IMR-90 (cell line): ENCODE data around the gene ARHGEF10L. TPM values are rescaled to one million over a fixed set of nuclear protein-coding genes. Genes with fewer than 3 reads are reported as not detected.

Experiments
- ATAC-seq: fragments of 200-7000 bp; cut with Tn5 transposase; 2 replicates; pipeline ENCODE4 v1.9.1; 2020; ENCODE audit warnings: low read depth, mild to moderate bottlenecking, moderate library complexity
- BruUV-seq: library from RNA; stranded (reverse); fragments of 400-500 nt; replicated peaks from 2 replicates; lab custom pipeline; 2021; lab: Mats Ljungman, UMichigan
- CTCF ChIA-PET: fragments of 300-600 bp; formaldehyde crosslinking; extraction: SDS; loops from one replicate; lab custom pipeline; 2021; ENCODE audit warnings: antibody characterized with exemption; lab: Yijun Ruan, JAX
- POLR2A ChIA-PET: fragments of 300-600 bp; sonication (Branson Sonifier 250); formaldehyde crosslinking; loops from one replicate; lab custom pipeline; 2022; ENCODE audit warnings: antibody characterized with exemption; ENCODE audit not compliant: unreplicated experiment; lab: Charles Lee
- DNase-seq: peaks from one replicate; pipeline ENCODE4 v3.0.0; 2013
- H2AFZ ChIP-seq: replicated peaks from 2 replicates; pipeline ENCODE3; 2013; ENCODE audit warnings: low read length, mild to moderate bottlenecking; ENCODE audit not compliant: poor library complexity
- H2AK5ac ChIP-seq: 2 replicates; pipeline ENCODE4 v1.6.1; 2013; ENCODE audit warnings: low read depth, low read length, inconsistent platforms
- H2AK9ac ChIP-seq: replicated peaks from 2 replicates; pipeline ENCODE3; 2013; ENCODE audit warnings: mild to moderate bottlenecking, low read depth, low read length, moderate library complexity; ENCODE audit not compliant: poor library complexity
- H2BK120ac ChIP-seq: 2 replicates; pipeline ENCODE4 v1.6.1; 2013; ENCODE audit warnings: low read depth, low read length, inconsistent platforms
- H2BK15ac ChIP-seq: 3 replicates; pipeline ENCODE4 v1.6.1; 2013; ENCODE audit warnings: low read depth, low read length, inconsistent platforms
- H2BK20ac ChIP-seq: 2 replicates; pipeline ENCODE4 v1.6.1; 2013; ENCODE audit warnings: low read depth, mild to moderate bottlenecking, inconsistent platforms, low read length, moderate library complexity
- H2BK5ac ChIP-seq: 2 replicates; pipeline ENCODE4 v1.6.1; 2013; ENCODE audit warnings: mild to moderate bottlenecking, low read depth, low read length, inconsistent platforms; ENCODE audit not compliant: poor library complexity, severe bottlenecking
- H3K14ac ChIP-seq: replicated peaks from 2 replicates; pipeline ENCODE4 v1.6.1; 2013; ENCODE audit warnings: low read depth, low read length, inconsistent platforms
- H3K18ac ChIP-seq: 2 replicates; pipeline ENCODE4 v1.6.1; 2013; ENCODE audit warnings: low read depth, low read length, control low read depth
- H3K23ac ChIP-seq: 2 replicates; pipeline ENCODE4 v1.6.1; 2013; ENCODE audit warnings: low read depth, low read length, inconsistent platforms
- H3K27ac ChIP-seq: 2 replicates; pipeline ENCODE4 v1.5.1; 2013; ENCODE audit warnings: mild to moderate bottlenecking, control low read depth, low read length; ENCODE audit not compliant: insufficient read depth
- H3K27me3 ChIP-seq: 2 replicates; pipeline ENCODE4 v1.6.1; 2013; ENCODE audit warnings: low read length; ENCODE audit not compliant: control insufficient read depth, insufficient read depth
- H3K36me3 ChIP-seq: 2 replicates; pipeline ENCODE4 v1.6.1; 2013; ENCODE audit warnings: low read length, mixed read lengths; ENCODE audit not compliant: control insufficient read depth, insufficient read depth
- H3K4ac ChIP-seq: 2 replicates; pipeline ENCODE4 v1.6.1; 2013; ENCODE audit warnings: low read depth, low read length, inconsistent platforms
- H3K4me1 ChIP-seq: 2 replicates; pipeline ENCODE4 v1.6.1; 2013; ENCODE audit warnings: low read length, mixed read lengths; ENCODE audit not compliant: control insufficient read depth, insufficient read depth
- H3K4me2 ChIP-seq: 2 replicates; pipeline ENCODE4 v1.6.1; 2013; ENCODE audit warnings: low read depth, mild to moderate bottlenecking, control low read depth, low read length, moderate library complexity
- H3K4me3 ChIP-seq: 2 replicates; pipeline ENCODE4 v1.5.1; 2013; ENCODE audit warnings: low read depth, mild to moderate bottlenecking, control low read depth, low read length, moderate library complexity; ENCODE audit not compliant: insufficient read depth
- H3K56ac ChIP-seq: 2 replicates; pipeline ENCODE4 v1.6.1; 2013; ENCODE audit warnings: low read length, inconsistent platforms; ENCODE audit not compliant: insufficient read depth; ENCODE audit errors: extremely low read depth
- H3K79me1 ChIP-seq, 2 experiments: 2 replicates each; pipeline ENCODE4 v1.6.1; 2013; ENCODE audit warnings: low read length in 2 of 2, inconsistent platforms in 1 of 2, low read depth in 1 of 2
- H3K9ac ChIP-seq: 2 replicates; pipeline ENCODE4 v1.6.1; 2013; ENCODE audit warnings: low read depth, low read length, control low read depth
- H3K9me1 ChIP-seq: 2 replicates; pipeline ENCODE4 v1.6.1; 2013; ENCODE audit warnings: low read length, inconsistent platforms; ENCODE audit not compliant: insufficient read depth
- H3K9me3 ChIP-seq: 2 replicates; pipeline ENCODE4 v1.6.1; 2013; ENCODE audit warnings: low read length; ENCODE audit not compliant: control insufficient read depth, insufficient read depth
- H4K20me1 ChIP-seq: 2 replicates; pipeline ENCODE4 v1.6.1; 2013; ENCODE audit warnings: low read length, inconsistent platforms; ENCODE audit not compliant: insufficient read depth
- H4K5ac ChIP-seq: 2 replicates; pipeline ENCODE4 v1.6.1; 2013; ENCODE audit warnings: mild to moderate bottlenecking, low read depth, low read length, control low read depth
- H4K8ac ChIP-seq, 2 experiments: 2 replicates each; pipeline ENCODE4 v1.6.1; 2013; ENCODE audit warnings: low read depth in 2 of 2, low read length in 2 of 2, control low read depth in 1 of 2, inconsistent platforms in 1 of 2
- H4K91ac ChIP-seq: 2 replicates; pipeline ENCODE4 v1.6.1; 2013; ENCODE audit warnings: low read depth, low read length, inconsistent platforms; ENCODE audit not compliant: insufficient read depth
- BHLHE40 ChIP-seq: fragments of 150-350 bp; IDR thresholded peaks from 2 replicates; pipeline ENCODE4 v1.6.1; 2016; ENCODE audit warnings: mild to moderate bottlenecking, low read depth, low read length
- CEBPB ChIP-seq: IDR thresholded peaks from 2 replicates; pipeline ENCODE4 v1.6.1; 2012; ENCODE audit warnings: low read depth, low read length, improper control_type of control experiment
- CHD1 ChIP-seq: IDR thresholded peaks from 2 replicates; pipeline ENCODE4 v1.6.1; 2012; ENCODE audit warnings: low read depth, low read length, improper control_type of control experiment
- CTCF ChIP-seq: conservative IDR thresholded peaks from 2 replicates; pipeline ENCODE4 v1.5.1; 2012; ENCODE audit warnings: mild to moderate bottlenecking, low read depth, low read length, improper control_type of control experiment
- ELK1 ChIP-seq: fragments of 150-350 bp; IDR thresholded peaks from 2 replicates; pipeline ENCODE4 v1.6.1; 2016; ENCODE audit warnings: low read depth, mild to moderate bottlenecking, low read length, moderate library complexity, borderline replicate concordance
- FOS ChIP-seq: fragments of 150-350 bp; IDR thresholded peaks from 2 replicates; pipeline ENCODE4 v1.6.1; 2016; ENCODE audit warnings: low read depth, low read length
- MAFK ChIP-seq: IDR thresholded peaks from 2 replicates; pipeline ENCODE4 v1.6.1; 2012; ENCODE audit warnings: low read depth, low read length, improper control_type of control experiment
- MAZ ChIP-seq: IDR thresholded peaks from 2 replicates; pipeline ENCODE4 v1.6.1; 2012; ENCODE audit warnings: low read depth, mild to moderate bottlenecking, low read length, improper control_type of control experiment, moderate library complexity, borderline replicate concordance
- MXI1 ChIP-seq: IDR thresholded peaks from 2 replicates; pipeline ENCODE4 v1.6.1; 2012; ENCODE audit warnings: low read depth, mild to moderate bottlenecking, low read length, moderate library complexity, borderline replicate concordance
- NFE2L2 ChIP-seq: fragments of 150-350 bp; IDR thresholded peaks from 2 replicates; pipeline ENCODE4 v1.6.1; 2016; ENCODE audit warnings: low read depth, mild to moderate bottlenecking, low read length
- POLR2A ChIP-seq: IDR thresholded peaks from 2 replicates; pipeline ENCODE4 v1.6.1; 2012; ENCODE audit warnings: mild to moderate bottlenecking, low read depth, low read length
- RAD21 ChIP-seq: IDR thresholded peaks from 2 replicates; pipeline ENCODE4 v1.6.1; 2012; ENCODE audit warnings: low read length, improper control_type of control experiment
- RCOR1 ChIP-seq: IDR thresholded peaks from 2 replicates; pipeline ENCODE4 v1.6.1; 2012; ENCODE audit warnings: mild to moderate bottlenecking, low read length, improper control_type of control experiment; ENCODE audit not compliant: insufficient replicate concordance
- RFX5 ChIP-seq: IDR thresholded peaks from 2 replicates; pipeline ENCODE4 v1.8.0; 2012; ENCODE audit warnings: low read depth, mild to moderate bottlenecking, low read length, moderate library complexity
- SMC3 ChIP-seq: fragments of 150-350 bp; IDR thresholded peaks from 2 replicates; pipeline ENCODE4 v1.6.1; 2016; ENCODE audit warnings: low read depth, mild to moderate bottlenecking, antibody characterized with exemption, low read length, moderate library complexity
- USF2 ChIP-seq: fragments of 150-350 bp; IDR thresholded peaks from 2 replicates; pipeline ENCODE4 v1.6.1; 2017; ENCODE audit warnings: mild to moderate bottlenecking, antibody characterized with exemption, low read length, low read depth
- WGBS, 2 experiments: methylation state at CpG; one replicate each; pipeline versions ENCODE4 v1.1.5 to v1.1.7; 2013; ENCODE audit warnings: missing lambda C conversion rate in 2 of 2; ENCODE audit not compliant: insufficient read length in 1 of 2; ENCODE audit errors: extremely low coverage in 2 of 2; 5-methylcytosine and 5-hydroxymethylcytosine counted together
- dilution Hi-C: fragments of 300-500 bp; cut with HindIII; formaldehyde crosslinking; loops from one replicate; pipeline ENCODE4 v1.14.3; 2018; ENCODE audit warnings: low sequenced_read_pairs; ENCODE audit not compliant: unreplicated experiment
- in situ Hi-C: fragments of 300-500 bp; cut with MboI; formaldehyde crosslinking; loops from 3 replicates; pipeline ENCODE4 v1.14.3; 2019; ENCODE audit warnings: low sequenced_read_pairs, inconsistent platforms, mixed read lengths
- intact Hi-C: fragments of 100-400 bp; cut with micrococcal nuclease; formaldehyde crosslinking; loops from 2 replicates; pipeline ENCODE4 v1.10.0; 2022
- polyA plus RNA-seq, 3 experiments: library from polyadenylated mRNA; depleted of rRNA; stranded (reverse); fragments of >200 nt; gene quantifications; 2 replicates each; pipeline ENCODE4 v1.2.3, GENCODE V29; 2012; ENCODE audit warnings: low replicate concordance in 1 of 3
- total RNA-seq: library from RNA; depleted of rRNA; stranded (reverse); fragments of >200 nt; gene quantifications from 2 replicates; pipeline ENCODE4 v1.2.3, GENCODE V29; 2012

Gene ARHGEF10L
- total and polyA plus RNA-seq, 2 of the 4 experiments (the other 2 are of a cell fraction) = 4.8 to 12.4 TPM

GRCh38 chr1:17667641-17668040, 128.1 kb downstream of the ARHGEF10L start:
- TF ChIP-seq USF2 (no peak), FOS (no peak), RCOR1 (no peak), MXI1 (no peak), CTCF (no peak), SMC3 (no peak), POLR2A (no peak), CHD1 (no peak), BHLHE40 (no peak), NFE2L2 (no peak), MAFK (no peak), CEBPB (no peak), RAD21 (no peak), RFX5 (no peak), MAZ (no peak), ELK1 (no peak)
- intact Hi-C loops (no loop called here), dilution Hi-C loops (no loop called here), in situ Hi-C loops (no loop called here)
- no peak overlapping the region for H2BK20ac ChIP-seq
- no peaks in the 10 kb centered on the region for H3K9me3 ChIP-seq
- H2AK9ac ChIP-seq = no peak overlapping the region
- H3K56ac ChIP-seq = no peak overlapping the region
- no peak overlapping the region for H4K5ac ChIP-seq
- H2BK15ac ChIP-seq = no peak overlapping the region
- H3K14ac ChIP-seq = no peak overlapping the region
- no peak overlapping the region for H2BK120ac ChIP-seq
- H2BK5ac ChIP-seq = no peak overlapping the region
- no peak overlapping the region for H2AK5ac ChIP-seq
- H4K91ac ChIP-seq = no peak overlapping the region
- H3K4me3 ChIP-seq = no peak overlapping the region
- H3K9ac ChIP-seq = no peak overlapping the region
- no peaks in the 10 kb centered on the region for H3K9me1 ChIP-seq
- H4K20me1 ChIP-seq = no peaks in the 10 kb centered on the region
- ChIA-PET CTCF (no interaction called here), POLR2A (no interaction called here)
- H4K8ac ChIP-seq = no peak overlapping the region
- no peaks in the 10 kb centered on the region for H3K4me1 ChIP-seq
- DNase-seq = no peak
- no peak for ATAC-seq
- no peak overlapping the region for H3K4me2 ChIP-seq
- no peak overlapping the region for H3K27ac ChIP-seq
- no peak overlapping the region for H3K23ac ChIP-seq
- no peaks in the 10 kb centered on the region for H3K27me3 ChIP-seq
- no peak overlapping the region for H3K4ac ChIP-seq
- H3K18ac ChIP-seq = no peak overlapping the region
- no peaks in the 10 kb centered on the region for H3K79me1 ChIP-seq
- H3K36me3 ChIP-seq = peaks cover 18% of the 10 kb centered on the region
- H2AFZ ChIP-seq = no peak overlapping the region
- BruUV-seq = no TSS peak
- WGBS, 2 experiments = 63% methylated on average over 3 of the region's 9 CpGs; no CpG with 5 or more reads in 1 of the 2 experiments
